Astrocyte (in vitro differentiated cells and primary cell): Measurements from ENCODE around the gene EDRF1.

ENCODE experiments used
- CTCF ChIP-seq: IDR thresholded peaks from 2 replicates; pipeline ENCODE4 v1.5.1; 2011; ENCODE audit warnings: low read depth, mild to moderate bottlenecking, inconsistent platforms, low read length, moderate library complexity; ENCODE audit not compliant: insufficient read depth
- EZH2 ChIP-seq: IDR thresholded peaks from 2 replicates; pipeline ENCODE4 v1.6.1; 2012; ENCODE audit warnings: mild to moderate bottlenecking, low read length, inconsistent platforms; ENCODE audit not compliant: insufficient read depth

- TF ChIP-seq CTCF = no peak
- TF ChIP-seq EZH2 = no peak
Measured at GRCh38 chr10:125720002-125720382, 483 bp downstream of the EDRF1 start.
